Coronary artery (tissue), 2 donors: ENCODE data around the gene TREML2.

Source experiments
- DNase-seq: peaks from one replicate; pipeline ENCODE4 v3.0.0-alpha.2; 2017; ENCODE audit warnings: low spot score
- H3K27ac ChIP-seq, 2 donors: fragments of 200-600 bp; sonication (generic); one replicate each; pipeline ENCODE4 v1.5.1; 2016 to 2019
- H3K4me3 ChIP-seq: fragments of 200-600 bp; sonication (generic); 2 replicates; pipeline ENCODE4 v1.5.1; 2016; ENCODE audit warnings: mild to moderate bottlenecking, moderate library complexity
- CTCF ChIP-seq: fragments of 200-600 bp; sonication (generic); IDR thresholded peaks from one replicate; pipeline ENCODE4 v1.5.1; 2019; ENCODE audit warnings: antibody characterized with exemption

Gene TREML2

DNA sequence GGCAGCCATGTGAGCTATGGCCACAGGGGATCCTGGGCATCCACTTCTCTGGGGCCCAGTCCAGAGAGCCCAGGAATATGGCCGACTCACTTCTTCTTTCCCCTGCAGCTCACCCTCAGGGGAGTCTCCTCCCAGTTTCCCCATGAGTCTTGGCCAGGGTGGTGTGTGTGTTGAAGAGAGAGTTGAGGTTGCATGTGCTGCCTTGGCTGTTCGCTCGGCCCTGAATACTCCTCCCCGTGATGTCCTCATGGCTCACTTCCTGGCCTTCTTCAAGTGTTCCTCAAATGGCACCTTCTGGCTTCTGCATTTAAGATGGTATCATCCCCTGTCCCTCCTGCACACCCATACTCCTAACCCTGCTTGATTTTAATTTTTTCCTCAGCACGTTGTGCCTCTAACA is 43.6 kb downstream of the TREML2 start:
- DNase-seq, result no peak
- no peak overlapping the region for H3K4me3 ChIP-seq
- no peak for TF ChIP-seq CTCF
- H3K27ac ChIP-seq, result no peak overlapping the region

DNA sequence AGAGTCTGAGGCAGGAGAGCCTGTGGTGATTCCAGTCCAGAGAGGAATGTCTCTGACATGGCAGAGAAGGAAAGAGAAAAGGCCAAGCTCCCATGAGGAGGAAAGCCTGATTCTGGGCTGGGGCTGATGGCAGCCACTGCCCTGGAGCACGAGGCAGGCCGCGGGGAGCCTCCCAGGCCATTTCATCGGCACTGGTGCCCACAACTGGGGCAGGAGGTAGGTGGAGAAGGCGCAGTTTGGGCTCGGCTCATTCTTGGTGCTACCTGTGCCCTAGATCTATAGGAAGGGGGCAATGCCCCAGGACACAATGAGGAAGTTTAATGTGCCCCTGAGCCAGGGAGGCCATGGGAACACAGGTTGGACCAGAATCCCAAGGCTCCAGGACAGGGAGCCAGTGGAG is 44.2 kb downstream of the TREML2 start:
- no peak overlapping the region for H3K4me3 ChIP-seq
- DNase-seq, result no peak
- no peak overlapping the region for H3K27ac ChIP-seq
- TF ChIP-seq CTCF, result no peak

- Histone ChIP-seq H3K27ac (no peak overlapping the region), H3K4me3 (no peak overlapping the region)
- TF ChIP-seq CTCF, result no peak
- DNase-seq, result no peak
Measured at GRCh38 chr6:41156001-41156400, 44.9 kb downstream of the TREML2 start.

DNA sequence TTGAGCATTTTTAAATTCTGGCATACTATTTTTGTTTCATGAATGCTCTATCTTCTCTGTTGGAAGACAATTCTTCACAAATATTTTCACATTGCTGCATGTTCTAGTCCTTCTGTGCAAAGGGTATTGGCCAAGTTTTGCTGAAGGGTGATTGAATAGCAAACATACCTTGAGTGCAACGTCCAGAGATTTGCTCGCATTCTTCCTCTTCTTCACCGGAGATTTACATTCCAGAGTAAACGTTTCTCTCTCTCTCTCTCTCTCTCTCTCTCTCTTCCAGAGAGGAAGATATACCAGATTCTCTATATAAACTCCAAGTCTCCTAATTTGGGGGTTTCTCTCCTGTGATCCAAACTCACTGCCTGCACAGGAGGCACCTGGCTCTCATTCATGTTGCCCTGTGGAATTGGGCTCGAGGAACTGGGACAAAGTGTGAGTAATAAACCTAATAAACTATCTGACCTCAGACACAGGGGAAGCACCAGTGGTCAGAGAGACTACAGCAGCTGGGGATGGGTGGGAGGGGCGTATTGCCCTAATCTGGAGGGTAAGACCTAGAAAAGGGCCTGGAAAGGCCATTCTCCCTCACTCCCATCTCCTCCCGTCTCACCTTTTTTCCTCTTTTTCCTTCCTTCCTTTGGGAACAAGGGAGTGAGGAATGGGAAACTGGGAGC is 45.7 kb downstream of the TREML2 start:
- DNase-seq, result no peak
- Histone ChIP-seq H3K27ac (no peak overlapping the region), H3K4me3 (no peak overlapping the region)
- TF ChIP-seq CTCF, result no peak

DNA sequence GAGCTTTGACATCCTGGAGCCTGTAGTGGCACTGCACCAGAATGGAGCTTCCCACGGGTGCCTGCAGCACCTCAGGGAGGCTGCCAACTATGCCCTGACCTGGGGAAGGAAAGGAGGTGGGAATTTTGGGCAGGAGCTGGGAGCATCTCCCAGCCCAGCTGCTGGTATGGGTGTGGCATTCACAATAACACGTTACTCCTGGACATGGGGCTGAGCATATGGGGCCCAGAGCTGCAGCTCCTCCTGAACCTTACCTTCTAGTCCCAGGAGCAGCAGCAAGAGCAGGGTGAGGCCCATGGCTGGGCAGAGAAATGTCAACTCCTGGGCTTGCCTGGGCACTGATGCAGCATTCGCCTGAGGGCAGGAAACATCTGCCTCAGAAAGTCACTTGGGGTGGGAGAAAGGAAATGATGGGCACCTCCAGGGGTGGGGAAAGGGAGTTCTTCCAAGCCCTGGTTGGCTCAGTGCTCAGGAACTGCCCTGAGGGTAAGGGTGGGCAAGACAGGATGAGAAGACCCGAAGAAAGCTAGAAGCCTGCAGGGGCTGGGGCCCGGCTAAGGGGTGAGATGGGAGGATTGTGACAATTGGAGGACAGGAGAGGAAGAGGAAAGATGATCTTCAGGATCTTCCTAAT is 46.8 kb downstream of the TREML2 start, which contains the start of gene TREML1:
TREML1 (minus strand) TSS at position 356 of the 634 bp plus-strand sequence; CDS start at position 297, 59 bp downstream.
- no peak for DNase-seq
- Histone ChIP-seq H3K4me3 (no peak within 1 kb of the TSS), H3K27ac (no peak within 1 kb of the TSS)
- no peak for TF ChIP-seq CTCF

- no peak overlapping the region for H3K4me3 ChIP-seq
- no peak overlapping the region for H3K27ac ChIP-seq
- TF ChIP-seq CTCF, result no peak
- no peak for DNase-seq
Measured at GRCh38 chr6:41153451-41153850, 47.5 kb downstream of the TREML2 start.

DNA sequence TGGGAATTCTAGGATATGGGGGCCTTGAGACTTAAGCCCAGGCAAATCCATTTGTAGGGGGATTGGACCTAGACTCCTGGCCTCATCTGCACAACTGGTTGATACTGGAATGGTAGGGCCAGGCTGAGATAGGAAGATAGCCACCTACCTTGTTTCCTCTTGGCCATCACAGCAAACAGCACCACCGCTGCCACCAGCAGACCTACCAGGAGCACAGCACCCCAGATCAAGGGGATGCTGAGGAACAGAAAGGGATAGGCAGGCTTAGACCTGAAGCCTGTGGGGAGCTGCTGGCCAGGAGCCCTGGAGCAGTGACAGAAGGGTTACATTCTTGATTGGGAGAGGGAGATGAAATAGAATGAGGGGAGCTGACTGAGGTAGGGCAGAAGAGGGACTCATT is 50.3 kb downstream of the TREML2 start:
- no peak for TF ChIP-seq CTCF
- no peak for DNase-seq
- Histone ChIP-seq H3K4me3 (no peak overlapping the region), H3K27ac (no peak overlapping the region)
